Measurements from ENCODE around the gene RGS9BP. TPM values are rescaled to one million over a fixed set of nuclear protein-coding genes. Genes with fewer than 3 reads are reported as not detected.

The RGS9BP gene
- total RNA-seq, 2 donors from 2014 or later = not detected

- WGBS, 2 experiments (ENCODE audit: insufficient coverage in 1 of 2, insufficient read length in 1 of 2) = 93 to 100% methylated on average over 3 to 4 of the region's 4 CpGs
- no peak overlapping the region for H3K4me3 Mint-ChIP-seq
- Histone ChIP-seq H3K4me1 (ENCODE audit: control insufficient read depth, insufficient read depth, low read length) (no peaks in the 10 kb centered on the region), H3K4me3 (ENCODE audit: low read length) (no peak overlapping the region), H3K9me3 (ENCODE audit: control insufficient read depth, low read length) (no peaks in the 10 kb centered on the region), H3K9ac (ENCODE audit: extremely low read depth, low read length, poor library complexity, severe bottlenecking) (no peak overlapping the region), H3K27me3 (ENCODE audit: control insufficient read depth, insufficient read depth, low read length, poor library complexity, severe bottlenecking) (peaks cover 34% of the 10 kb centered on the region), H3K36me3 (ENCODE audit: control insufficient read depth, insufficient read depth, low read length) (no peaks in the 10 kb centered on the region), H3K27ac (ENCODE audit: low read depth, low read length) (no peak overlapping the region)
- no peak for TF ChIP-seq CTCF (conservative IDR thresholded peaks at IDR 0.05)
- H3K4me1 Mint-ChIP-seq = peaks cover 4% of the 10 kb centered on the region
- no peaks in the 10 kb centered on the region for H3K9me3 Mint-ChIP-seq
- peaks cover 3% of the 10 kb centered on the region for H3K36me3 Mint-ChIP-seq (ENCODE audit: low read depth)
- DNase-seq = no peak
- H3K27me3 Mint-ChIP-seq (ENCODE audit: insufficient read depth) = peaks cover 33% of the 10 kb centered on the region
- no peak overlapping the region for H3K27ac Mint-ChIP-seq
These were observed 6.7 kb downstream of the RGS9BP start for GRCh38 chr19:32682317-32682716.

GRCh38 chr19:32686847-32687475 lies 11.3 kb downstream of the RGS9BP start:
- no peak overlapping the region for H3K4me3 Mint-ChIP-seq
- no peak overlapping the region for H3K27ac Mint-ChIP-seq
- Histone ChIP-seq H3K27ac (ENCODE audit: low read depth, low read length) (no peak overlapping the region), H3K9me3 (ENCODE audit: control insufficient read depth, low read length) (no peaks in the 10 kb centered on the region), H3K4me1 (ENCODE audit: control insufficient read depth, insufficient read depth, low read length) (no peaks in the 10 kb centered on the region), H3K4me3 (ENCODE audit: low read length) (no peak overlapping the region), H3K36me3 (ENCODE audit: control insufficient read depth, insufficient read depth, low read length) (no peaks in the 10 kb centered on the region), H3K27me3 (ENCODE audit: control insufficient read depth, insufficient read depth, low read length, poor library complexity, severe bottlenecking) (peaks cover 4% of the 10 kb centered on the region), H3K9ac (ENCODE audit: extremely low read depth, low read length, poor library complexity, severe bottlenecking) (no peak overlapping the region)
- no peaks in the 10 kb centered on the region for H3K4me1 Mint-ChIP-seq
- TF ChIP-seq CTCF (conservative IDR thresholded peaks at IDR 0.05) = no peak
- H3K27me3 Mint-ChIP-seq (ENCODE audit: insufficient read depth) = peaks cover 6% of the 10 kb centered on the region
- no peak for DNase-seq
- WGBS, 2 experiments (ENCODE audit: insufficient coverage in 1 of 2, insufficient read length in 1 of 2) = 86 to 93% methylated on average over 5 to 6 of the region's 6 CpGs
- no peaks in the 10 kb centered on the region for H3K9me3 Mint-ChIP-seq
- peaks cover 3% of the 10 kb centered on the region for H3K36me3 Mint-ChIP-seq (ENCODE audit: low read depth)

- H3K4me1 ChIP-seq (ENCODE audit: control insufficient read depth, insufficient read depth, low read length) = no peaks in the 10 kb centered on the region
- DNase-seq = no peak
- Mint-ChIP-seq H3K27ac (no peak overlapping the region), H3K27me3 (ENCODE audit: insufficient read depth) (peaks cover 4% of the 10 kb centered on the region), H3K36me3 (ENCODE audit: low read depth) (peaks cover 3% of the 10 kb centered on the region), H3K9me3 (peaks cover under 1% of the 10 kb centered on the region), H3K4me3 (no peak overlapping the region), H3K4me1 (no peaks in the 10 kb centered on the region)
- peaks cover 3% of the 10 kb centered on the region for H3K9me3 ChIP-seq (ENCODE audit: control insufficient read depth, low read length)
- no peak for TF ChIP-seq CTCF (conservative IDR thresholded peaks at IDR 0.05)
- H3K27ac ChIP-seq (ENCODE audit: low read depth, low read length) = no peak overlapping the region
- no peak overlapping the region for H3K9ac ChIP-seq (ENCODE audit: extremely low read depth, low read length, poor library complexity, severe bottlenecking)
- no peaks in the 10 kb centered on the region for H3K36me3 ChIP-seq (ENCODE audit: control insufficient read depth, insufficient read depth, low read length)
- 81 to 99% methylated on average over 3 of the region's 4 CpGs for WGBS, 2 experiments (ENCODE audit: insufficient coverage in 1 of 2, insufficient read length in 1 of 2)
- no peaks in the 10 kb centered on the region for H3K27me3 ChIP-seq (ENCODE audit: control insufficient read depth, insufficient read depth, low read length, poor library complexity, severe bottlenecking)
- H3K4me3 ChIP-seq (ENCODE audit: low read length) = no peak overlapping the region
These were observed 12.0 kb downstream of the RGS9BP start for GRCh38 chr19:32687681-32688080.

Measured in endodermal cell (in vitro differentiated cells).